A549 (cell line): Measurements from ENCODE around the gene ABI3BP.

Experiments
- CBX8 ChIP-seq: fragments of 200-600 bp; sonication (generic); IDR thresholded peaks from 2 replicates; pipeline ENCODE4 v1.6.1; 2016
- CHD2 ChIP-seq: fragments of 150-350 bp; IDR thresholded peaks from 2 replicates; pipeline ENCODE4 v1.6.1; 2014; ENCODE audit warnings: low read length; ENCODE audit not compliant: partially characterized antibody
- POLR2A ChIP-seq: IDR thresholded peaks from 2 replicates; pipeline ENCODE4 v1.6.1; 2012; ENCODE audit warnings: mild to moderate bottlenecking, low read length
- SMC3 ChIP-seq: fragments of >200 bp; sonication (Bioruptor Twin); formaldehyde crosslinking; IDR thresholded peaks from 3 replicates; pipeline ENCODE4 v1.6.1; 2018; ENCODE audit warnings: inconsistent platforms
- TF ChIP-seq, protein P1 (sequence below): fragments of 200-600 bp; sonication (generic); IDR thresholded peaks from 2 replicates; pipeline ENCODE4 v1.6.1; 2016; ENCODE audit warnings: antibody characterized with exemption, mild to moderate bottlenecking, moderate library complexity
- TF ChIP-seq, protein P2 (sequence below): fragments of >200 bp; sonication (Bioruptor Twin); formaldehyde crosslinking; IDR thresholded peaks from 3 replicates; pipeline ENCODE4 v1.5.1; 2016

DNA sequence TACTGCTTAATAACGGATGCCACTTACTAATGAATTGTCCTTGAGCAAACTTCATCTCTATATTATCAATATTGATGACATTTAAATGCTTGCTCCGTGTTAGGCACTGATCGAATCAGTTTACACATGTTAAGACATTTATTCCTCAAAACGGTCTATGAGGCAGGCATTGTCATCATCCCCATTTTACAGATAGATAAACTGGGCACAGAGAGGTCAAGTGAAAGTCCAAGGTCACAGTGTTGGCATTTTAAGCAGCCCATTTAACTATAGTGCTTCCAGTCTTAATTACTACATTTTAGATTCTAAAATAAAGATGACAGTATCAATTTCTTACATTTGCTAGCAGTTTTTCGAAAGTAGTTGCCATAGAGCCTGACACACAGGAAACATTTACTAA is 966 bp upstream of the ABI3BP start:
- no peak for TF ChIP-seq CBX8
- TF ChIP-seq, protein P1, sequence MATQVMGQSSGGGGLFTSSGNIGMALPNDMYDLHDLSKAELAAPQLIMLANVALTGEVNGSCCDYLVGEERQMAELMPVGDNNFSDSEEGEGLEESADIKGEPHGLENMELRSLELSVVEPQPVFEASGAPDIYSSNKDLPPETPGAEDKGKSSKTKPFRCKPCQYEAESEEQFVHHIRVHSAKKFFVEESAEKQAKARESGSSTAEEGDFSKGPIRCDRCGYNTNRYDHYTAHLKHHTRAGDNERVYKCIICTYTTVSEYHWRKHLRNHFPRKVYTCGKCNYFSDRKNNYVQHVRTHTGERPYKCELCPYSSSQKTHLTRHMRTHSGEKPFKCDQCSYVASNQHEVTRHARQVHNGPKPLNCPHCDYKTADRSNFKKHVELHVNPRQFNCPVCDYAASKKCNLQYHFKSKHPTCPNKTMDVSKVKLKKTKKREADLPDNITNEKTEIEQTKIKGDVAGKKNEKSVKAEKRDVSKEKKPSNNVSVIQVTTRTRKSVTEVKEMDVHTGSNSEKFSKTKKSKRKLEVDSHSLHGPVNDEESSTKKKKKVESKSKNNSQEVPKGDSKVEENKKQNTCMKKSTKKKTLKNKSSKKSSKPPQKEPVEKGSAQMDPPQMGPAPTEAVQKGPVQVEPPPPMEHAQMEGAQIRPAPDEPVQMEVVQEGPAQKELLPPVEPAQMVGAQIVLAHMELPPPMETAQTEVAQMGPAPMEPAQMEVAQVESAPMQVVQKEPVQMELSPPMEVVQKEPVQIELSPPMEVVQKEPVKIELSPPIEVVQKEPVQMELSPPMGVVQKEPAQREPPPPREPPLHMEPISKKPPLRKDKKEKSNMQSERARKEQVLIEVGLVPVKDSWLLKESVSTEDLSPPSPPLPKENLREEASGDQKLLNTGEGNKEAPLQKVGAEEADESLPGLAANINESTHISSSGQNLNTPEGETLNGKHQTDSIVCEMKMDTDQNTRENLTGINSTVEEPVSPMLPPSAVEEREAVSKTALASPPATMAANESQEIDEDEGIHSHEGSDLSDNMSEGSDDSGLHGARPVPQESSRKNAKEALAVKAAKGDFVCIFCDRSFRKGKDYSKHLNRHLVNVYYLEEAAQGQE = no peak
- no peak for TF ChIP-seq POLR2A
- TF ChIP-seq, protein P2, sequence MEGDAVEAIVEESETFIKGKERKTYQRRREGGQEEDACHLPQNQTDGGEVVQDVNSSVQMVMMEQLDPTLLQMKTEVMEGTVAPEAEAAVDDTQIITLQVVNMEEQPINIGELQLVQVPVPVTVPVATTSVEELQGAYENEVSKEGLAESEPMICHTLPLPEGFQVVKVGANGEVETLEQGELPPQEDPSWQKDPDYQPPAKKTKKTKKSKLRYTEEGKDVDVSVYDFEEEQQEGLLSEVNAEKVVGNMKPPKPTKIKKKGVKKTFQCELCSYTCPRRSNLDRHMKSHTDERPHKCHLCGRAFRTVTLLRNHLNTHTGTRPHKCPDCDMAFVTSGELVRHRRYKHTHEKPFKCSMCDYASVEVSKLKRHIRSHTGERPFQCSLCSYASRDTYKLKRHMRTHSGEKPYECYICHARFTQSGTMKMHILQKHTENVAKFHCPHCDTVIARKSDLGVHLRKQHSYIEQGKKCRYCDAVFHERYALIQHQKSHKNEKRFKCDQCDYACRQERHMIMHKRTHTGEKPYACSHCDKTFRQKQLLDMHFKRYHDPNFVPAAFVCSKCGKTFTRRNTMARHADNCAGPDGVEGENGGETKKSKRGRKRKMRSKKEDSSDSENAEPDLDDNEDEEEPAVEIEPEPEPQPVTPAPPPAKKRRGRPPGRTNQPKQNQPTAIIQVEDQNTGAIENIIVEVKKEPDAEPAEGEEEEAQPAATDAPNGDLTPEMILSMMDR = no peak
- no peak for TF ChIP-seq CHD2
- no peak for TF ChIP-seq SMC3
